Stimulated activated CD8-positive, alpha-beta memory T cell treated with anti-CD3 and anti-CD28 coated beads, Interleukin-7, amount 100 ng/mL, for 1 hour (primary cell): ENCODE measurements around the gene C3orf22.
"Not testable (repeated sequence)": the region's sequence is repeated elsewhere in the genome, so short reads cannot be mapped to it uniquely, and the experiment has no call there.

Experiments used
- DNase-seq, 2 donors: peaks; one replicate each; pipeline ENCODE4 v3.0.0-alpha.2; 2020; ENCODE audit warnings: low read depth in 2 of 2

C3orf22 gene

GRCh38 chr3:126542340-126543241 is 16.1 kb downstream of the C3orf22 start:
- DNase-seq, result no peak

DNA sequence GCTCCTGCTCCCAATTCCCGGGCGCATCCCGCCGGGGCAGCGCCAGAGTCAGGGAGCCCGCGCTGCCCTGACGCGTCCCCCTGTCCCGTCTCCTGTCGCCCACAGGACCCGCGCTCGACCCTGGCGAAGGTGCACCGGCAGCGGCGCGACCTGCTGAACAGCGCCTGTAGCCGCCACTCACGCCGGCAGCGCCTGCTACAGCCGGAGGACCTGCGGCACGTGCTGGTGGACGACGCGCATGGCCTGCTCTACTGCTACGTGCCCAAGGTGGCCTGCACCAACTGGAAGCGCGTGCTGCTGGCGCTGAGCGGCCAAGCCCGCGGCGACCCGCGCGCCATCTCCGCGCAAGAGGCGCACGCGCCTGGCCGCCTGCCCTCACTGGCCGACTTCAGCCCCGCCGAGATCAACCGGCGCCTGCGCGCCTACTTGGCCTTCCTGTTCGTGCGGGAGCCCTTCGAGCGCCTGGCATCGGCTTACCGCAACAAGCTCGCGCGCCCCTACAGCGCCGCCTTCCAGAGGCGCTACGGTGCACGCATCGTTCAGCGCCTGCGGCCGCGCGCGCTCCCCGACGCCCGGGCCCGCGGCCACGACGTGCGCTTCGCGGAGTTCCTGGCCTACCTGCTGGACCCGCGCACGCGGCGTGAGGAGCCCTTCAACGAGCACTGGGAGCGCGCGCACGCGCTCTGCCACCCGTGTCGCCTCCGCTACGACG is 16.9 kb downstream of the C3orf22 start:
- DNase-seq, result no peak

- DNase-seq, result no peak
Observed at GRCh38 chr3:126540951-126541627, 17.6 kb downstream of the C3orf22 start.

- no peak for DNase-seq
Observed at GRCh38 chr3:126540342-126540849, 18.3 kb downstream of the C3orf22 start.

- no peak for DNase-seq
Observed at GRCh38 chr3:126539558-126540250, 19.0 kb downstream of the C3orf22 start.

GRCh38 chr3:126538966-126539365 is 19.8 kb downstream of the C3orf22 start:
- no peak for DNase-seq

DNA sequence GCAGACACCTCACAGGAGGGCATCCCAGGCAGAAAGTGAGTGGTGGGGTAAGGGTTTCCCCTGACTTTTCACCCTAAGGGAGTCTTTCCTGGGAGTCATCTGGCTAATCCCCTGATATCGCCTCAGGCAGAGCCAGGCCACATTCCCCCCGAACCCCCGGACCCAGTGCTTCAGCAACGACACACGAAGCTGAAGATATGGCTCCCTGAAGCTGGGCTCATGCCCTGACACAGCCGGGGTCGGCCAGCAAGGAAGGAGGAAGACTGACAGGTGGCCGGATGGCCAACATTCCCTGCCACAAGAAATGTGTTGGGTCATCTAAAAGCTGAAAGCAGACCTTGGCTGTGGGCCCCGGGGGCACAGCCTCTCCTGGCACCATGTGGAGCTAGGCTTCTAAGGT is 20.4 kb downstream of the C3orf22 start:
- DNase-seq, result no peak

GRCh38 chr3:126537730-126538281 is 20.9 kb downstream of the C3orf22 start:
- no peak for DNase-seq

- DNase-seq, result no peak
Observed at GRCh38 chr3:126537116-126537729, 21.5 kb downstream of the C3orf22 start.

- DNase-seq, result no peak
Observed at GRCh38 chr3:126536126-126536525, 22.6 kb downstream of the C3orf22 start.

DNA sequence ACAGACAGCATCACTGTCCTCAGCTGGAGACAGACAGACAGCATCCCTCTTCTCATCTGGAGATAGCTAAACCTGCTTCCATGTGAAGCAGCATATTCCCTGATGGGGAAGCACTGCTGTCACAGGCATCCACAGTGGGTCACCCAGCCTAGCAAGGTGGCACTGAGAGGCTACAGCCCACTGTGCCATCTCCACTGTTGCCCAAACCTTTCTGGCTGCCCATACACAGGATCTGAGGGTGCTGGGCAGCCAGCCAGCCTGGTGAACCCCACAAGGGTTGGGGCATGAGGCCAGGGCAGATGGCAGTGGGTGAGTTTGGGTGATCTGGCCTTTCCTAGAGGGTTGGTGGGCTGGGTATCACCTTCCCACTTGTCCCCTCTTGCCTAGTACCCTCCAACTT is 23.1 kb downstream of the C3orf22 start:
- DNase-seq, result no peak

DNA sequence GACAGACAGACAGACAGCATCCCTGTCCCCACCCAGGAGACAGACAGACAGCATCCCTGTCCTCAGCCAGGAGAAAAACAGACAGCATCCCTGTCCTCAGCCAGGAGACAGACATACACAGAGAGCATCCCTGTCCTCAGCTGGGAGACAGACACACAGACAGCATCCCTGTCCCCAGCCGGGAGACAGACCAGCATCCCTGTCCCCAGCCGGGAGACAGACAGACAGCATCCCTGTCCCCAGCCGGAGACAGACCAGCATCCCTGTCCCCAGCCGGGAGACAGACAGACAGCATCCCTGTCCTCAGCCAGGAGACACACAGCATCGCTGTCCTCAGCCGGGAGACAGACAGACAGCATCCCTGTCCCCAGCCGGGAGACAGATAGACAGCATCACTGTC is 24.0 kb downstream of the C3orf22 start:
- not testable (repeated sequence) for DNase-seq

GRCh38 chr3:126533506-126533905 is 25.2 kb downstream of the C3orf22 start:
- DNase-seq, result no peak

- DNase-seq, result no peak
Observed at GRCh38 chr3:126531051-126531330, 27.7 kb downstream of the C3orf22 start.

- no peak for DNase-seq
Observed at GRCh38 chr3:126530171-126531050, 28.3 kb downstream of the C3orf22 start.

- DNase-seq, result no peak
Observed at GRCh38 chr3:126529585-126530170, 29.1 kb downstream of the C3orf22 start.

DNA sequence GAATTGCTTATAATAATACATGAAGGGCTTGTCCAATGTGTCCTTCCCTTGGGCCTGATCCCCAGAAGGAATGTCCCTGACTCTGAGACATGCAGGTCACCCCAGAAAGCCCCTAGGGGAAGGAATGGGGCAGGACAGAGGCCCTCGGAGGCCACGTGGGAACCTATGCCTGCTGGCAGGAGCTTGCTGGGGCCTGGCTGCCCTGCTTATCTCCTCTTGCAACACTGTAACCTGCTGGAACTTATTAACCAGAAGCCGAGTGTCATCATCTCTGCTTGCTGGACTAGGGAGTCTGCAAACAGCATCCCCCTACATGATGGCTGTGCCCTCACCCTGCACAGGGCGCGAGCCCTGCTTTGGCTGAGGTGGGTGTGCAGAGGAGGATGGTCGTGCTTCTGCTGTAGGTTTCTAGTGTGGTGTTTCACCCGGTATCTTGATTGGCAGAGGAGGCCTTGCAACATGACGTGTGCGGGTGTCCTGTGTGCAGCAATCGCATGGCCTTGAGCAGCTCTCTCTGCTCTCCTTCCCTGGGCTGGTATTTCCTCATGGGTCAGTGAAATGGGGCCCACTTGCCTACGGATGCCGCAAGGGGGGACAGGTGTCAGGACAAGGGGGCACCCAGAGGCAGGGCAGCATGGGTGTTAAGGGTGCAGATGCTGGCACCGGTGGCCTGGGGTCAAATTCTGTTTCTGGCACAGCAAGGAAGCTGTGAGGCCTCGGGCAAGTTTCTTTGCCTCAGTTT is 29.8 kb downstream of the C3orf22 start:
- DNase-seq, result no peak

- no peak for DNase-seq
Observed at GRCh38 chr3:126528419-126528799, 30.3 kb downstream of the C3orf22 start.
